Activated CD8-positive, alpha-beta memory T cell treated with anti-CD3 and anti-CD28 coated beads, Interleukin-2, amount 10 ng/mL, durations not matched to agents 7 days and 5 days (primary cell): ENCODE results near the gene RPL10A. TPM values are rescaled to one million over a fixed set of nuclear protein-coding genes. Genes with fewer than 3 reads are reported as not detected.
"Not testable (repeated sequence)": the region's sequence is repeated elsewhere in the genome, so short reads cannot be mapped to it uniquely, and the experiment has no call there.

Source experiments
- ATAC-seq: fragments of 150-1000 bp; cut with Tn5 transposase; one replicate; pipeline ENCODE4 v1.10.0; 2021; ENCODE audit warnings: moderate library complexity
- CTCF ChIA-PET: fragments of 350-600 bp; sonication (Branson Sonifier 250); formaldehyde crosslinking; loops from one replicate; lab custom pipeline; 2021; ENCODE audit warnings: antibody characterized with exemption; lab: Charles Lee
- DNase-seq: peaks from one replicate; pipeline ENCODE4 v3.0.0-alpha.2; 2020
- H3K27ac Mint-ChIP-seq: one replicate; pipeline ENCODE4 v1.8.0; 2021; ENCODE audit warnings: mild to moderate bottlenecking, mixed read lengths
- H3K27me3 Mint-ChIP-seq: one replicate; pipeline ENCODE4 v1.8.0; 2021; ENCODE audit warnings: mixed read lengths
- H3K36me3 Mint-ChIP-seq: one replicate; pipeline ENCODE4 v1.8.0; 2021; ENCODE audit warnings: mild to moderate bottlenecking, mixed read lengths
- H3K4me1 Mint-ChIP-seq: one replicate; pipeline ENCODE4 v1.8.0; 2021; ENCODE audit warnings: mixed read lengths
- H3K4me3 Mint-ChIP-seq: one replicate; pipeline ENCODE4 v1.8.0; 2021; ENCODE audit warnings: mild to moderate bottlenecking, moderate library complexity, mixed read lengths
- H3K9me3 Mint-ChIP-seq: one replicate; pipeline ENCODE4 v1.8.0; 2022; ENCODE audit warnings: low read depth, mixed read lengths
- microRNA-seq: library from miRNA; unstranded; fragments of <30 nt; microRNA quantifications from one replicate; pipeline ENCODE4 v1.2.0, GENCODE V29; 2022
- total RNA-seq, 2 experiments: library from RNA; stranded (reverse); gene quantifications; one replicate each; pipeline ENCODE4 v1.2.3, GENCODE V29; 2021

The RPL10A gene
- total RNA-seq, 2 experiments from 2014 or later, result 1,163 to 1,382 TPM

DNA sequence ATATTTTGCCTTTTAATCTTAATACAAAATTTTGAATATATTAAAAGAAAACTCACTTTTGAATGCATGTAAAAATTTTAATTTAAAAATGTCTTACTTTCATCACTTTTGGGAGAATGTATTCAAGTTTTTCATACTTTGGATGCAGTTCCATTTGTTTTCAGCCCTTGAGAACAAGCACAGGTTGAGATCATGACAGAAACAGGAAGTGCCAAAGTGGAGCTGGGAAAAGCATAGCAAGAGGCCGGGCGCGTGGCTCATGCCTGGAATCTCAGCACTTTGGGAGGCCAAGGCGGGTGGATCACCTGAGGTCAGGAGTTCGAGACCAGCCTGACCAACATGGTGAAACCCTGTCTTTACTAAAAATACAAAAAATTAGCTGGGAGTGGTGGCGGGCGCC lies 49.8 kb downstream of the RPL10A start:
- Mint-ChIP-seq H3K27me3 (peaks cover 14% of the 10 kb centered on the region), H3K4me1 (peaks cover 11% of the 10 kb centered on the region)
- H3K36me3 Mint-ChIP-seq, ATAC-seq, H3K27ac Mint-ChIP-seq, DNase-seq, H3K4me3 Mint-ChIP-seq, H3K9me3 Mint-ChIP-seq: not testable (repeated sequence)
- CTCF ChIA-PET, result interaction anchor here (1.5 to 1.6 kb wide), 2 partner anchors 9 to 34 kb away, joined by 5 to 6 read pairs; no protein-coding TSS in a partner anchor

- peaks cover 11% of the 10 kb centered on the region for H3K27me3 Mint-ChIP-seq
- ATAC-seq, result no peak
- no peak overlapping the region for H3K27ac Mint-ChIP-seq
- H3K4me3 Mint-ChIP-seq, result no peak overlapping the region
- no peaks in the 10 kb centered on the region for H3K36me3 Mint-ChIP-seq
- no peak for DNase-seq
- H3K9me3 Mint-ChIP-seq, result no peaks in the 10 kb centered on the region
- CTCF ChIA-PET, result interaction anchor here (1.5 kb wide), 1 partner anchor 34 kb away, joined by 5 read pairs; no protein-coding TSS in a partner anchor
- peaks cover 15% of the 10 kb centered on the region for H3K4me1 Mint-ChIP-seq
Observed at GRCh38 chr6:35518566-35519312, 50.5 kb downstream of the RPL10A start.

- Mint-ChIP-seq H3K4me3 (no peak overlapping the region), H3K27ac (no peak overlapping the region), H3K9me3 (no peaks in the 10 kb centered on the region), H3K27me3 (peaks cover 8% of the 10 kb centered on the region), H3K4me1 (peaks cover 18% of the 10 kb centered on the region), H3K36me3 (no peaks in the 10 kb centered on the region)
- CTCF ChIA-PET, result interaction anchor here (0.7 to 7.9 kb wide), 3 partner anchors 33 to 217 kb away, joined by 3 to 89 read pairs (median 73); partner anchors contain the start of gene ARMC12
- ATAC-seq, result no peak
- DNase-seq, result no peak
Observed at GRCh38 chr6:35519313-35520015, 51.3 kb downstream of the RPL10A start.

Small RNAs within 50 kb of the gene (microRNA-seq; reads per million reads assigned to microRNA genes)
- gene MIR7111, result 3.0 reads per million

Other genes starting within 250 kb of the RPL10A start
- gene ZNF76, start 208.7 kb upstream of the RPL10A start, total RNA-seq, result 10 to 100 TPM; 55.0 to 61.8 TPM
- 100 to 1,000 TPM; 153 to 194 TPM for gene DEF6, start 170.6 kb upstream of the RPL10A start, total RNA-seq
- gene PPARD, start 125.8 kb upstream of the RPL10A start, total RNA-seq, result 10 to 100 TPM; 16.4 to 18.8 TPM
- gene FANCE, start 16.1 kb upstream of the RPL10A start, total RNA-seq, result 10 to 100 TPM; 15.4 to 16.0 TPM
- gene TEAD3, start 28.7 kb downstream of the RPL10A start, total RNA-seq, result under 1 TPM in 1 of 2 experiments, not detected in 1; 0.16 TPM
- not detected for gene TULP1, start 44.5 kb downstream of the RPL10A start, total RNA-seq
- gene FKBP5, start 220.5 kb downstream of the RPL10A start, total RNA-seq, result 10 to 100 TPM; 53.8 to 70.6 TPM